Measurements from ENCODE around the gene PROSER2.

Gene PROSER2

GRCh38 chr10:11823122-11823988 is at the start of gene PROSER2:
PROSER2 (plus strand) TSS chr10:11823356; CDS start chr10:11852078, 28,722 bp downstream.
- peak; percentile 92 for DNase-seq (ENCODE audit: low spot score)

GRCh38 chr10:11773761-11774441 is 49.3 kb upstream of the PROSER2 start:
- no peak for DNase-seq (ENCODE audit: low spot score)

GRCh38 chr10:11775412-11775811 is 47.7 kb upstream of the PROSER2 start:
- DNase-seq (ENCODE audit: low spot score): no peak

GRCh38 chr10:11776080-11776479 is 47.1 kb upstream of the PROSER2 start:
- no peak for DNase-seq (ENCODE audit: low spot score)

- DNase-seq (ENCODE audit: low spot score): no peak
Observed at GRCh38 chr10:11781114-11781513, 42.0 kb upstream of the PROSER2 start.

- DNase-seq (ENCODE audit: low spot score): peak; percentile 55
Observed at GRCh38 chr10:11782793-11783557, 40.2 kb upstream of the PROSER2 start.

- no peak for DNase-seq (ENCODE audit: low spot score)
Observed at GRCh38 chr10:11783558-11783865, 39.6 kb upstream of the PROSER2 start.

GRCh38 chr10:11787374-11787773 is 35.8 kb upstream of the PROSER2 start:
- DNase-seq (ENCODE audit: low spot score): no peak

GRCh38 chr10:11787846-11788245 is 35.3 kb upstream of the PROSER2 start:
- DNase-seq (ENCODE audit: low spot score): no peak

GRCh38 chr10:11789306-11789705 is 33.9 kb upstream of the PROSER2 start:
- DNase-seq (ENCODE audit: low spot score): no peak

GRCh38 chr10:11789956-11790355 is 33.2 kb upstream of the PROSER2 start:
- DNase-seq (ENCODE audit: low spot score): no peak

GRCh38 chr10:11793762-11794479 is 29.2 kb upstream of the PROSER2 start:
- DNase-seq (ENCODE audit: low spot score): peak; percentile 74

GRCh38 chr10:11794566-11794965 is 28.6 kb upstream of the PROSER2 start:
- no peak for DNase-seq (ENCODE audit: low spot score)

GRCh38 chr10:11795101-11795920 is 27.8 kb upstream of the PROSER2 start:
- DNase-seq (ENCODE audit: low spot score): no peak

GRCh38 chr10:11796474-11796873 is 26.7 kb upstream of the PROSER2 start:
- DNase-seq (ENCODE audit: low spot score): no peak

GRCh38 chr10:11797281-11797680 is 25.9 kb upstream of the PROSER2 start:
- no peak for DNase-seq (ENCODE audit: low spot score)

GRCh38 chr10:11797847-11798633 is 25.1 kb upstream of the PROSER2 start:
- no peak for DNase-seq (ENCODE audit: low spot score)

- no peak for DNase-seq (ENCODE audit: low spot score)
Observed at GRCh38 chr10:11798845-11799735, 24.1 kb upstream of the PROSER2 start.

- DNase-seq (ENCODE audit: low spot score): no peak
Observed at GRCh38 chr10:11799736-11800080, 23.4 kb upstream of the PROSER2 start.

Measured in AG08396 (cell line).